Limb (tissue), 2 donors: Measurements from ENCODE around the gene HS3ST3B1.
A peak's percentile ranks its signal among the peaks of the same experiment; 100 is the strongest.

ENCODE experiments used
- DNase-seq, 2 donors: peaks; one replicate each; pipeline ENCODE4 v3.0.0-alpha.2; 2016; ENCODE audit errors: extremely low spot score in 2 of 2

Gene HS3ST3B1

DNA sequence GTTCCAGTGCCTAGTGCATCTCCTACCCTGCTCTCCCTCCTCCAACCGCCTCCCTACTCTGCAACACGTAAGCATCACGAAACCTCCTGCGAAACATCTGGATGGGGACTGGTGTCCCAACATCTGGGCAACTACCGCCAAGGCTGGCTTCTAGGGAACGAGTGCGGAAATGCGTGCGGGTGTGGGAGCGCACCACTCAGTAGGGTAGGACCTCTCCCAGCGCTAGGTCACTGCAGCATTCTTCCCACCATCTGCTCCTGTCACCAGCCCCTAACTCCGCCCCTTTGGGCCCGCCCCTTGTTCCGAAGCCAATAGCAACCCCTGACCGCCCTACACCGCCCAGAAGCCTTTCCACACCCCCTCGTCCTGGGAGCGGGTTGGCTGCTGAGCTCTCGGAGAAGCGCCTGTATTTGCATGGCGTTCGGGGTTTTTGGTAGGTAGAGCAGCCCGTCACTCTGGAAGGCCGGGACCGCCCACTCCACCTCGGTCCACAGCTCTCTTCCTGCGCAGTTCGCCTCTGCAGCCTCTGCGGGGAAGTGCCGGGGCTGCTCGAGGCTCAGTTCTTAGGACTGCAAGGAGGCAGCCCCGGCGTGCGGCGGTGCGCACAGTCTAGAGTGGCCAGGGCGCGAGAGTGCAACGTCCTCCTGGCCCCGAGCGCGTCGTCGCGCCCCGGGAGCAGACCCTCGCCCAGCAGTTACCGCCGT is at the start of gene HS3ST3B1:
HS3ST3B1 (plus strand) TSS at position 507 of the 704 bp plus-strand sequence. CDS start 438 bp downstream, outside the sequence.
- peak; percentile 99 for DNase-seq

DNA sequence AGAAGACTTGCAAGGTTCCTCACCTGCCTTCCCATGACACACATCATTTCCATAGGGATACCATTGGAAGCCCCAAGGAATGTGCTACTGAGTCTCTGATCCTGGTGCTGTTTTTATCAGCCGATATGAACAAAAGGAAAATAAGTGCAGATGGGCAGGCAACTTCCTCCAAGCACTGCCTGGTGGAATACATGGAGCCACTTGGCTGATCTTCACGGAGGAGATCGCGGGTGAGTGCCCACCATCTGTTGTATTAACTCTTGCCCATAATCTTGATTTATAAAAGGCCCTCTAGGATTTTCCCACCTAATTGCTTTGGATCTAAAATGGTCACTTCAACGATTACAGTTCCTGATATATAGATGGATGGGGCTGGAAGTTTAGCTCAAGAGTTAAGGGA is 39.5 kb upstream of the HS3ST3B1 start:
- no peak for DNase-seq

DNA sequence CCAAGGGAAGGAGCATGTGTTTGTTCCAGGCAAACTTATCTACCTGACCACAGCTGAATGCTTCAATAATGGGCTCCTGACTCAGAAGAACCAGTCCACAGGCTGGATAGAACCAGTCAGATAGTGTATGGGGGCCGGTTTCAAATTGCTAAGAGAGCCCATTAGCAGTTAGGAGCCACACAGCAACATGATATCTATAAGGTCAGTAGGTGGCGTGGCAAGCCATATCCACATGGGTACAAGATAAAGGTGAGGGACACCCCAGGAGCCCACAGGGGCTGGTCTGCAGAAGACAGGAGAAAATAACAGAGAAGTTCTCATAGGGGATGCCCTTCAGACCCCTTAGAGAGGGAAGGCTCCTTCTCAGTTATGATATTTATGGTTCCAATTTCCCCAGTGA is 32.6 kb upstream of the HS3ST3B1 start:
- no peak for DNase-seq

DNA sequence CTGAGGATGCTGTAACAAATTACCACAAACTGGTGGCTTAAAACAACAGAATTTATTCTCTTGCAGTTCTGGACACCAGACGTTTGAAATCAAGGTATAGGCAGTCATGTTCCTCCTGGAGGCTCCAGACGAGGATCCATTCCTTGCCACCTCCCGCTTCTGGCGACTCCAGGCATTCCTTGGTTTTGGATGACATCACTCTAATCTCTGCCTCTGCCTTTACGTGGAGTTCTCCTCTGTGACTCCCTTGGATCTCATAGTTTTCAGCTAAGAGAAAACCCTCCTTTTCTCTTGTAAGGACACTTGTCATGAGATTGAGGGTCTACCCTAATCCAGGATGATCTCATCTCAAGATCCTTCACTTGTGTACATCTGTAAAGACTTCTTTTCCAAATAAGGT is 31.4 kb upstream of the HS3ST3B1 start:
- no peak for DNase-seq

DNA sequence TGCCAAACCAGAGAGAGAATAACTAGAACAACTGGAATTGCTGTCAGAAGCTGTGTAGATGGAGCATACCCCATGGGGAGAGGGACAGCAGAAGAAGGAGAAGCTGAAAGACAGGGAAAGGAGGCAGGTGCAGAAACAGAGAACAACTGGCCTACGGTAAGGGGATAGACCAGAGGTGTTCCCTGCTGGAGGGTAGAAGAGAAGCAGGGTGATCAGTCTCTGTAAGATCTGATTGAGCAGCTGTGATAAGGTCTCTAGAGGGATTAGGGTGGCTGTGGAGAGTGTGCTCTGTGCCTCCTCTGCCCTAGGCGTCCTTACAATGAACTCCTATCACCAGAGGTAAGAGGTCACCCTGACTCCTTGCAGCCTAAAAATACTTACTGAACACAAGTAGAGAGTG is 30.4 kb upstream of the HS3ST3B1 start:
- no peak for DNase-seq

DNA sequence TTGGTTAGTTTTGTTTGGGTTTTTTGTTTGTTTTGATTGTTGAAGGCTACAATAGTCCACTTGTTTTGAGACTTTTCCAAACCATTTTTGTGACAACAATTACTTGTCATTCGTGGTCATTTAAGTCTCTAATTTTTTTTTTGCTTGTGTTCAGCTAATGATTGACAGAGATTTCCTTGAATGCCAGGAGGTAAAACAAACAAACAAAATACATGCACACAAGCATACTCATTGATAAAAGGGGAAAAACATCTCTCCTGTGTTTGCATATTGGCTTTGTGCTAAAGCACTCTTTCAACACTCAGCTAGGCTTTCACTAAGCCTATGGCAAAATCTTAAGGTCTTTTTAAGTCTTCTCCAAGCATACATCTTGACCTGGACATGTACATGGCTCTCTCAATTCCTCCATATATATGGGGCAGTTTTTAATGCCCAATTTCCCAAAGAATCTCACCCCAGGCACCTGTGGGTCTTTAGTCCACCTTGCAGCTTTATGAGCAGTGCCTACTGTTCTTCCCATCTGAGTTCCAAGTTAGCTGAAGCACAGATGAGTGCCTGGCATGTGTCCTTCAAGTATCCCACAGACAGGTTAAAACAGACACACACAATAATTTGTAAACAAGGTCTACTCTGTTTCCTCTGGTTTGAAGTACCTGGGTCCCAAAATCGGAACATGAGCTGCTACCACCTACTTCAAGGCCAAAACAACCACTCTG is 24.2 kb upstream of the HS3ST3B1 start:
- DNase-seq = no peak

DNA sequence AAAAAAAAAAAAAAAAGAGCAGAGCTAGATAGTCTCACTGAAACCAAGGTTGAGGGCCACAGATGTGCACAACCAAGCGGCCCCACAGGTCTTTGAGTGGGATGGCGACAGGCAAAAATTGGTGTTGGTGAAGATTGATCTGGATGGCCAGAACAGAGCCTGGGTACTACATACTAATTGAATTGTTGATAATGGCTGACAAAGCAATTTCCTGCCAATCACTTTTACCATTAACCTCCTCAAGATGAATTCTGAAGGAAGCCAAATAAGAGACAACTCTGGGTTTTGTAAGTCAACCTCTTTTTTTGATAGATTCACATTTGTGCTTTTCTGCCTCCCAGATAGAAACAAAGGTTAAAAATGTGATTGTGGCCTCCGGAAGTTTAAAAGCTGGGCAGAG is 19.4 kb upstream of the HS3ST3B1 start:
- no peak for DNase-seq

DNA sequence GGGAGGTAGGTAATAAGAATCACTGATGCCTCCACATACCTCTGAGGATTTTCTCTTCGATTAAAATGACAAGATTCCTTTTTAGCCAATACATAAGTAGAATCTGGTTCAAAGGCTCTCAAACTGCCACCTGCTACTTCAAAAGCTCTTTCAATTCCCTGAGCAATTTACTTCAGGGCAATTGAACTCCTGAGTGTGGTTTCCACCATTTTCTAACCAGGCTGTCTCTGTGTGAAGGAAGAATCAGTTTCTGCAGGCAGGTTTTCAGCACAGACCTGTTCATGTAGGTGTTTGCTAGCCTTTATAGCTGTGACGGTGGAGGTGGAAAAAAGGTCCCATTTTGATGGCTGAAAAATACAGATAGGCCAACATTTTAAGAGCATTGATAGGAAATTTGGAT is 18.2 kb upstream of the HS3ST3B1 start:
- DNase-seq = no peak

DNA sequence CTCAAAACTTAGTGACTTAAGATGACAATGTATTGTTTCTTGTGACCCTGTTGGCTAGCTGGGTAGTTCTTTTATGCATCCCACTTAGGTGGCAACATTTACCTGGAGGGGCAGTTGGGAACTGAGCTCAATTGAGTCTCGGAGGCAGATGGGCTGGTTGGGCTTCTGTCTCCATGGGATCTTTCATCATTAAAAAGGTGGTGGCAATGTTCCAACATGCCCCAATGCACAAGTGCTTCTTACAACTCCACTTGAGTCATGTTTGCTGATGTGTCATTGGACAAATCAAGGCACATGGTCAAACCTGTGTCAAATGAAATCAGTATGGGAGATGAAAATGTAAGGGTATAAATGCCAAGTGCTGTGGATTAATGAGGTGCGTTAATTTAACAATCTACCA is 11.7 kb upstream of the HS3ST3B1 start:
- DNase-seq = no peak

DNA sequence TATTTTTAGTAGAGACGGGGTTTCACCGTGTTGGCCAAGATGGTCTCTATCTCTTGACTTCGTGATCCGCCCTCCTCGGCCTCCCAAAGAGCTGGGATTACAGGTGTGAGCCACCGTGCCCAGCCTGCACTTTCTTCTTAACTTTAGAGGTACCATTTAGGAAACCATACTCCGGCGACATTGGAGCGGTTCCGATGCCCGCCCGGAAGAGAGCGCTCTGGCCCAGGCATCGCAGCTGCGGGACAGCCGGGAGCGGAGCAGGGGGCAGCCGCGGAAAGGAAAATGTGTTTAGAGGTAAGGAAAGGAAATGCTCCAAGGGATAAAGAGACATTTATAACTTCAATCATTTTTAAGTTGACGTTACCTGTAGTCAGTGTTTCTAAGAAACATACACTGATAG is 6.0 kb upstream of the HS3ST3B1 start:
- DNase-seq = no peak

DNA sequence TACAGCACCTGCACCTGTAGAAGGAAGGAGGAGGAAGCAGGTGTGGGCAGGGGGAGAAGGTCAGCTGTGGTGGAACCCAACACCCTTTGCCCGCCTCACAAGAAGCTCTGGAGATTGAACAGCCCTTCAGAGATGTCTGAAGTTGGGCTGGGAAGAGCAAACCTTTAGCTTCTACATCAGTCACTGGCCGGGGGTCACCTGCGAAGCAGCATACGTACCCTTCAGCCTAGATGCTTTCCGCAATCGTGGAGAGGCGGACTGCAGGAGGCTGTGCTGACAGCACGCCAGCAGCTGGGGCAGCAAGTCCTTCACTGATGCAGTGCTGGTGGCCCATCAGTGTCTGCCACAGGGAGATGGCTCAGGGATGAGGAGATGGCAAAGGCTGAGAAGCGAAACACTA is 5.2 kb upstream of the HS3ST3B1 start:
- DNase-seq = no peak

DNA sequence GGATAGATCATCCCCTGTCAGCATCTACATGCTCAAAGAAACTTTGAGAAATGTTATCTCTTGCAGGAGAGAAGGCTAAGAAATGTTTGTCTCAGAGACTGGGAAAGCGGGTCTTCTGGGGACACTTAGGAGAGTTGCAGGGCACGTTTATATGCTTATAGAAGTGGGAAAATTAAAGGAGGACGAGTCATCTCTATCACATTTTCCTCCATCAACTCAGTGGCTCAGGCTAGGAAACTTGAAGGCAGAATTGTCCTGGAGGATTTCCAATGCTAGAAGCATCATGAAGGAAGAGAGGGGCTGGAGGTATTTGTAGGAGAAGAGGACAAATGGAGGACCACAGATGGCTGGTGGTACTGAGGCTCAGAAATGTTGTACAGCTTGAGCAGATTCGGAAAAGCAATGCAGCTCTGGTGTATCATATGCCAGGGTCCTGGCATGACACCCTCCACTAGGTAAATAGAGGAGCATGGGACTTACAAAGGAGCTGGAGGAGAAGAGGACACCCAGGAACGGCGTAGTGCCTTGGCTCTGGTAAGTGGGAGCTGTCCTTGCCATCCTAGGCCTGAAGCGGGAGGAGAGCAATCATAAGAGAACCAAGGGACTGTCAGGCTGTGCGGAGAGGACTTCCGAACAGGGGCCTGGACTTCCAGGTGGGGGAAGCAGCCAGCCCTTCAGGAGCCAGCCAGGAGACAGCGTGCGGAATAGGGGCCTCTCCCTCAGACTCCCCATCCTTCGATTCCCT is 4.5 kb upstream of the HS3ST3B1 start:
- no peak for DNase-seq

DNA sequence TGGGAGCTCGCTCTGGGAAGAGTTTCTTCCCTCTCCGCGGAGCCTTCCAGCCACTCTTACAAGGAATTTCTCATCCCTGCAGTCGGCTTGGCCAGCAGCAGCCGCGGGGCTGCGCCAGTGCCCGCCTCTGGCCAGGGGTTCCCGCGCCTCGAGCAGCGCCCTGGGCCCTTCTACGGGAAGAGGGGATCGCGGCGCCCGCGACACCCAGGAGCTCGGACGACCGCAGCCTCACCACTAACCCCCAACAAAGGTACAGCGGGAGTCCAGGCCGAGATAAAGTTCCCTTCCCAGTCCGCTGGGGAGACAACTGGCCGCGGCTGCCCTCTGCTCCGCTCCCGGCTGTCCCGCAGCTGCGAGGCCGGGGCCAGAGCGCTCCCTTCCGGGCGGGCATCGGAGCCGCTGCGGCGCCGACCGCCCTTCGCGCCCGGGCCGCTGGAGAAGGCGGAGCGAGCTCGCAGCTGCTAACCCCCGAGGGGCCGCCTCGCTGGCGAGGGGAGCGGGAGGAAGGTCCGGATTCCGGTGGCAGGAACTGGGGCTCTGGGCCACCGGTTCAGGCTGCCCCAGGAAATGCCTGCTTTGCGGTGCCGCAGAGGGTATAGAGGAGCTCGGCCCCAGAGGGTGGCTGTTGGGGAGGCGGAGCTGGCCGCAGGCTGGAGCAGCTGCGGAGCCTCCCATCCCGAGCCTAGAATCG is 3.6 kb upstream of the HS3ST3B1 start:
- DNase-seq = peak; percentile 65 to 79

DNA sequence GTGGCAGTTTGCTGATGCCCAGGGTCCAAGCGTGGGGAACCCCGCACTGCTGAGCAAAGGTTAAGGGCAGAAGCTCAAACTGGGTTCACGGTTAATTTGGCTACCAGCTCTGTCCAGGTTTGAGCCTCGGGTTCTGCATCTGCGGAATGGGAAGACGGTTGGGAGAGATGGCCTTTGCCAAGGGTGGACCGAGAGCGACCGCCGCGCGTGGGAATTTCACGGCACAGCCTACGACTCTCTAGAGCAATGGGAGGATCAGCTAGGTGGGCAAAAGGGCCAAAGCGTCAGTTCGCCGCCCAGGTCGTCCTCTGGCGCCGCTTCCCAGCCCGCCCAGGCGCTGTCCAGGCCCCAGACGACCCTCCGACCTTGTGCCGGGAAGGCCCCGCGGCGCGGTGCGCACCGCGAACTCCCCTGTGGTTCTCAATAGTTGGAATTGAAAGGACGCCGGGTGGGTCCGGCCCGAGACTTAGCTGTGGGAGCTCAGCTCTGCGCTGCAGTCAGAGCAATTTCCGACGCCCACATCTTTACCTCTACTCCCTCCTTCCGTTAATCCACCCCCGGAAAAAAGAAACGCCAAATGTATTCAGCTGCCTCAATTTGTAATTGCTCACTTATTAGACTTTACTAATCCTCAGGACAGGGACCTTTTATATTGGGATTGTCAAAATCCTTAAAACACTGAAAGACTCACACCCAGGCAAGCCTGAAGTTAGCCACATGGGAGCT is 2.5 kb upstream of the HS3ST3B1 start:
- DNase-seq = no peak

DNA sequence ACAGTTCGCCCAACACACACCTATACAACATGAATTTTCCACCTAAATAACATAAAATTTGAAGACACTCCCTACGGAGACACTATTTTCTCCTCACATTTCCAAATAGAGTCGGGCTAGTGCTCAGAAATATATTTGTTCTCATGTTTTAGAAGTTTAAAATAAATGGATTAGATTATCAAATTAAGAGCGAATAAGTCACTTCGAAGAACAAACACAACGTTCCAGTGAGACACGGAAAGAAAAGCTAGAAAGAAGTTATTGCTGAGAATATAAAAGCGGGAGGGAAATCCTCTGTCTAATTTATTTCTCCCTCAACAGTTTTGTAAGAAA is 2.0 kb upstream of the HS3ST3B1 start:
- no peak for DNase-seq

DNA sequence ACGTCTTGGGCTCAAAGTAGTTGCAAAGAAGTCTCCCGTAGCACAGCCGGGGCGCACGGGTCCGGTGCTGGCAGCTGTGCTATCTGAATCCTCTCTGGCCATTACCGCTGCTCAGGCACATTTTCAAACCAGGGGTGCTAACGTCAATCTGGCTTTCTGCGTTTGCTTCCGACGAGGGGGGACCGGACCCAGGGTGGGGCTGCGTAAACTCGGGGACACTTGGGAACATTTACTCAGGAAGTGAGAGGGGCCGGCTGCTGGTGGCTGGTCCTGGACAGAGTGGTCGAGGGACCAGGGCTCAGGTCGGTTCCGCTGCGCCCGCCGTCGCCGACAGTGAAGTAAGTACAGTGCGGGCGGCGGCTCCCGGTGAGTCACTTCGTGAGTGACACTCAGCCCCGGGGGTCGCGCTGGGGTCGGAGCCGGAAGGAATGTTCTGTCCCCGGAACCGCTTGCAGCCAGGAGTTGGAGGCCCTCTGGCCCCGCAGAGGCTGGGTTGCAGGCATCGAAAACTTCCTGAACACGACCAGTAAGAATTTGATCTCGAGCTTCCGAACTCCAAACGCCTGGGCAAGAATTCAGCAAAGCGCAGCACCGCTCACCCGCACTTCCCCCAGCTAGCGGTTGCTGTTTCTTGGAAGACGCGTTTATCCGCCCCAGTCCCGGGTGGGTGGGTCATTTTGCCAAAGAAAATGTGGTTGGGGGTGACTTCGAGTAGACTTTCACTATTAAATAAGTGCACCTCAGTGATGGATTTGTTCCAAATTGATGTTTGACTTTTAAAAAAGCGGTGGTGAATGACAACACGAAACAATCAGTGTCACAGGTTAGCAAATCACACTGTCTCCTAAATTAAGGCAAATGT is 1.4 kb upstream of the HS3ST3B1 start:
- DNase-seq = peak in 1 of 2 donors; percentile 68

DNA sequence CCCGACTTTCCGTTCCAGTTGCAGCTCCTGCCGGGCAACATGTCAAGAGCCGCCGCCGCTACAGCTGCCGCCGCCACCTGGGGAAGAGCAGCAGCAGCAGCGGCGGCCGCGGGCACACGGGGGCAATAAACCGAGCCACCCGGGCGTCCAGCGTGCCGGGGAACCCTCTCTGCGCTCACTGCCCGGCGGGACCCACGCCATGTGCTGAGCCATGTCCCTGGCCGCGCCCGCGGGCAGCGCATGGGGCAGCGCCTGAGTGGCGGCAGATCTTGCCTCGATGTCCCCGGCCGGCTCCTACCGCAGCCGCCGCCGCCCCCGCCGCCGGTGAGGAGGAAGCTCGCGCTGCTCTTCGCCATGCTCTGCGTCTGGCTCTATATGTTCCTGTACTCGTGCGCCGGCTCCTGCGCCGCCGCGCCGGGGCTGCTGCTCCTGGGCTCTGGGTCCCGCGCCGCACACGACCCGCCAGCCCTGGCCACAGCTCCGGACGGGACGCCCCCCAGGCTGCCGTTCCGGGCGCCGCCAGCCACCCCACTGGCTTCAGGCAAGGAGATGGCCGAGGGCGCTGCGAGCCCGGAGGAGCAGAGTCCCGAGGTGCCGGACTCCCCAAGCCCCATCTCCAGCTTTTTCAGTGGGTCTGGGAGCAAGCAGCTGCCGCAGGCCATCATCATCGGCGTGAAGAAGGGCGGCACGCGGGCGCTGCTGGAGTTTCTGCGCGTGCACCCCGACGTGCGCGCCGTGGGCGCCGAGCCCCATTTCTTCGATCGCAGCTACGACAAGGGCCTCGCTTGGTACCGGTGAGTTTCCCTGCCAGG is 604 bp downstream of the HS3ST3B1 start:
- peak in 1 of 2 donors; percentile 67 for DNase-seq

DNA sequence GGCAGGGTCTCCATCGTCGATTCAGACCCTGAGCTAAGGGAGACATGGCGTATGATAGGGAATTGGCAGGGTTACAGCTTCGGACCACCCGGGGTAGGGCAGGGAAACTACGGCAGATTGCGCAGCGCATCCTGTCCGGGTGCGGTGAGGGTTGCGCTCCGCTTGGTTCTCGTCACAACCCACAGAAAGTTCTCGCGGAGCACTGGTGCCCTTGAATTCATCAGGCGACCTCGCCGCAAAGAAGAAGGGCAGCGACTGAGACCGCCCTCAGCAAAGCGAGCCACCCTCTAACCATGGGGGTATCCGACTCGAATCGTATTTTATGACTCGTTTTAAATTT is 1.2 kb downstream of the HS3ST3B1 start:
- DNase-seq = peak in 1 of 2 donors; percentile 68

DNA sequence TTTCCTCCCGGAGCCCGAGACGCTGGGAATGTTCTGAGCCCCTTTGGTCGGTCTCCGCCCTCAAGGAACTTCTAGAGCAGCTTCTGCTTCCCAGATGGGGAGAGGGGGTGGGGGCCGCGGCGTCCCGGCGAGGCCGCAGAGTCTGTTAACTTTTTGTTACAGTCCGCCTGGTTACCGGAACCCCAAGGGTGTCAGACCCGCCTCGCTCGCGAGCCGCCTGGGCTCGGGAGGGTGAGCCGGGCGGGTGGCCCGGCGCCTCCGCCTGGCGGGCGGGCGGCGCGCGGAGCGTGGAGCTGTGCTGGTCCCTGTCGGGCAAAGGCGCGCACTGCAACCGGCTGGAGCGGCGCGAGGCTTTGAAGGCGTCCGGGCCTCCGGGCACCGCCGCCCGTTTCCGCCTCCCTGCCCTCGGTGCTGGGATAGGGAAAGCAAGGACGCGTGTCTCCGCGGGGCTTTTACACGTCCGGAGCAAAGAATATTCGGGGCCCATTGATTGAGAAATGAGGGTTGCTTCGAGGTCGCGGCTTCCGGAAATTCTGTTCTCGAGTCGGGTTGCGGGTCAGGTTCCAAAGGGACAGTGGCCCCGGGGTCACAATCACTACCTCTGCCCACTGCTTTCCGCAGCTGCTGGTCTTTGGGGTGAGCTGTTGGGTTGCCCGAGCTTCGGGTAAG is 1.7 kb downstream of the HS3ST3B1 start:
- peak; percentile 57 to 90 for DNase-seq
